GM12801 (cell line): ENCODE measurements around the gene PLXND1.

Experiments
- CTCF ChIP-seq: IDR thresholded peaks from one replicate; pipeline ENCODE4 v1.5.1; 2011; ENCODE audit warnings: control low read depth; ENCODE audit not compliant: insufficient read length; ENCODE audit errors: extremely low read depth

PLXND1 gene

GRCh38 chr3:129530251-129530791, 76.2 kb downstream of the PLXND1 start:
- TF ChIP-seq CTCF, result no peak

- TF ChIP-seq CTCF, result no peak
Measured at GRCh38 chr3:129529436-129530210, 76.9 kb downstream of the PLXND1 start.

GRCh38 chr3:129528589-129529100, 77.8 kb downstream of the PLXND1 start, which contains the start of gene RHO:
Gene RHO (plus strand): TSS chr3:129528639. CDS start chr3:129528734, 95 bp downstream.
- TF ChIP-seq CTCF, result no peak

DNA sequence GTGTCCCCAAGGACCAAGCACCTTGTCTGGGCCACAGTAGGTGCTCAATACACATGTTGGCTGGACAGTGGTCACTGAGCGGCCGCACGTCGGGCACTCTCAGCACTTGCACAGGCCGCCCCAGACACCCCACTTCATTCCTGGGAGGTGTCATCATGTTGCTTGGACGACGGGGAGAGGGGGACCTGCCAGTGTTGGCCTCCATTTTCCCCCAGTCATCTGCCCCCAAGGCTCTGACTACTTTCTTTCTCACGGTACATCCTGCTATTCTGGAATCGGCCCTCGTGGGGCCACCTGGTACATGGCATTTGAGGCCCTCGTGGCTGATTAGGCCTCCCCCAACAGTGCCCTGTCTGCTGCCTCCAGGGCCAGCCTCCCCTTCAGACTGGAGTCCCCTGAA, 79.2 kb downstream of the PLXND1 start:
- TF ChIP-seq CTCF, result no peak

DNA sequence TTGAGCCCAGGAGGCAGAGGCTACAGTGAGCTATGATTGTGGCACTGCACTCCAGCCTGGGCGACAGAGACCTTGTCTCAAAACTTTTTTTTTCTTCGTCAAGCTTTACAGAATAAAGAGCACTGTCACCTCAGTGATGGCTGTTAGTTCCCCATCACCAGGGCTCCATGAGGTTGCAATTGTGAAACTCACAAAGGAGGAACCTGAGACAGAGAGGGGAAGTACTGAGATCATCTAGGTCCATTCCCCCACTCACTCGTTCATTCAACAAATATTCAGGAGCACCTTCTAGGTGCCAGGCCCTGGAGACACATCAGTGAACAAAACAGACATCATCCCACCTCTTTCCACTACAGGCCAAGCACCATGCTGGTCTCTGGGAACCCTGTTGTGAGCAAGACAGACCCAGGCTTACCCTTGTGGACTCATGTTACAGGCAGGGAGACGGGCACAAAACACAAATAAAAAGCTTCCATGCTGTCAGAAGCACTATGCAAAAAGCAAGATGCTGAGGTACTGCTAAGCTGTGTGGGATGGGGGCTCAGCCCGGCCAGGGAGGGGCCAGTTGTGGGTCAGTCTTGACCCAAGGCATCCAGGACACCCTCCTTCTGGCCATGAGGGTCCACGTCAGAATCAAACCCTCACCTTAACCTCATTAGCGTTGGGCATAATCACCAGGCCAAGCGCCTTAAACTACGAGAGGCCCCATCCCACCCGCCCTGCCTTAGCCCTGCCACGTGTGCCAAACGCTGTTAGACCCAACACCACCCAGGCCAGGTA, 80.2 kb downstream of the PLXND1 start:
- TF ChIP-seq CTCF, result no peak

- TF ChIP-seq CTCF, result no peak
Measured at GRCh38 chr3:129525341-129525968, 81.0 kb downstream of the PLXND1 start.

- no peak for TF ChIP-seq CTCF
Measured at GRCh38 chr3:129524081-129524480, 82.4 kb downstream of the PLXND1 start.
